Body of pancreas (tissue), 4 donors: ENCODE results near the gene EHBP1. TPM values are rescaled to one million over a fixed set of nuclear protein-coding genes. Genes with fewer than 3 reads are reported as not detected.
"Not testable (repeated sequence)": the region's sequence is repeated elsewhere in the genome, so short reads cannot be mapped to it uniquely, and the experiment has no call there.

ENCODE experiments used
- ATAC-seq: fragments of 150-250 bp; one replicate; pipeline ENCODE4 v1.9.1; 2016
- DNase-seq, 4 donors: peaks; one replicate each; pipeline ENCODE4 v3.0.0-alpha.2; 2019
- H3K27ac ChIP-seq, 4 donors: fragments of 200-600 bp; sonication (generic); 1 replicate in 3 of 4; 2 replicates in 1 of 4; pipeline versions ENCODE4 v1.5.1 to v1.6.1; 2016 to 2019; ENCODE audit warnings: mild to moderate bottlenecking in 1 of 4, mixed read lengths in 1 of 4, moderate library complexity in 1 of 4
- H3K27me3 ChIP-seq, 2 donors: fragments of 200-600 bp; sonication (generic); one replicate each; pipeline ENCODE4 v1.6.0; 2016; ENCODE audit warnings: mild to moderate bottlenecking in 1 of 2
- H3K36me3 ChIP-seq, 2 donors: fragments of 200-600 bp; sonication (generic); replicated peaks in 1 of 2; 2 replicates each; pipeline ENCODE4 v1.5.1; 2016; ENCODE audit warnings: low read depth in 2 of 2; ENCODE audit not compliant: insufficient read depth in 1 of 2
- H3K4me1 ChIP-seq: fragments of 200-600 bp; sonication (generic); one replicate; pipeline ENCODE4 v1.6.0; 2016
- H3K4me3 ChIP-seq, 2 donors: fragments of 200-600 bp; sonication (generic); 1 replicate in 1 of 2; 2 replicates in 1 of 2; pipeline ENCODE4 v1.5.1; 2016 to 2019
- H3K9me3 ChIP-seq, 3 donors: fragments of 200-600 bp; sonication (generic); 1 replicate in 2 of 3; 2 replicates in 1 of 3; pipeline ENCODE4 v1.5.1; 2016
- CTCF ChIP-seq, 7 experiments: fragments of 450-650 bp in 4 of 7; fragments of 200-600 bp in 3 of 7; sonication (generic) in 3 of 7; IDR thresholded peaks; one replicate each; pipeline ENCODE4 v1.5.1; 2016 to 2019; ENCODE audit warnings: antibody characterized with exemption in 7 of 7
- POLR2A ChIP-seq, 3 donors: fragments of 450-650 bp; IDR thresholded peaks; one replicate each; pipeline ENCODE4 v1.6.1; 2016; ENCODE audit warnings: antibody characterized with exemption in 3 of 3, mild to moderate bottlenecking in 2 of 3
- WGBS, 2 donors: methylation state at CpG; one replicate each; pipeline ENCODE4 v1.1.5; 2017; 5-methylcytosine and 5-hydroxymethylcytosine counted together
- intact Hi-C: fragments of 100-400 bp; cut with DNase I; formaldehyde crosslinking; loops from one replicate; pipeline ENCODE4 v1.15.1; 2023
- total RNA-seq, 2 donors: library from RNA; depleted of rRNA; stranded (reverse); fragments of >200 nt; gene quantifications; one replicate each; pipeline ENCODE4 v1.1.0, GENCODE V29; 2016

The EHBP1 gene
- total RNA-seq, 2 donors from 2014 or later, result 43.6 to 45.8 TPM

- intact Hi-C loops, result no loop called here
- ATAC-seq, result no peak
- 57 to 82% methylated on average over 3 of the region's 3 CpGs for WGBS, 2 donors
These were observed 368.5 kb downstream of the EHBP1 start for GRCh38 chr2:63073994-63074393.

GRCh38 chr2:63074399-63074798 is 368.9 kb downstream of the EHBP1 start:
- H3K4me3 ChIP-seq, ATAC-seq, intact Hi-C loops, H3K4me1 ChIP-seq, H3K27ac ChIP-seq, H3K27me3 ChIP-seq, DNase-seq, H3K9me3 ChIP-seq, H3K36me3 ChIP-seq: not testable (repeated sequence)
- 82 to 96% methylated on average over 4 of the region's 4 CpGs for WGBS, 2 donors

More at GRCh38 chr2:63073994-63074393, 368.5 kb downstream of the EHBP1 start:
- no peaks in the 10 kb centered on the region for H3K27me3 ChIP-seq
- TF ChIP-seq POLR2A (IDR thresholded peaks at IDR 0.05), result no peak
- TF ChIP-seq CTCF (IDR thresholded peaks at IDR 0.05), result no peak
- no peak overlapping the region for H3K4me3 ChIP-seq
- no peak overlapping the region for H3K27ac ChIP-seq
- H3K9me3 ChIP-seq, result no peaks in the 10 kb centered on the region
- no peak for DNase-seq
- no peaks in the 10 kb centered on the region for H3K4me1 ChIP-seq
- no peaks in the 10 kb centered on the region for H3K36me3 ChIP-seq

- H3K27ac ChIP-seq, result no peak overlapping the region
- DNase-seq (no peak), ATAC-seq (no peak)
- H3K27me3 ChIP-seq, result no peaks in the 10 kb centered on the region
- WGBS, 2 donors, result 57 to 75% methylated on average over 4 of the region's 4 CpGs
- no peaks in the 10 kb centered on the region for H3K9me3 ChIP-seq
- intact Hi-C loops, result no loop called here
- H3K36me3 ChIP-seq, result no peaks in the 10 kb centered on the region
- TF ChIP-seq CTCF (IDR thresholded peaks at IDR 0.05) (peak in 1 of 7 experiments; percentile 14), POLR2A (IDR thresholded peaks at IDR 0.05) (no peak)
- no peaks in the 10 kb centered on the region for H3K4me1 ChIP-seq
- no peak overlapping the region for H3K4me3 ChIP-seq
These were observed 373.5 kb downstream of the EHBP1 start for GRCh38 chr2:63078852-63079606.

- intact Hi-C loops, result no loop called here
- Histone ChIP-seq H3K9me3 (no peaks in the 10 kb centered on the region), H3K27ac (no peak overlapping the region), H3K27me3 (no peaks in the 10 kb centered on the region), H3K4me3 (no peak overlapping the region), H3K36me3 (no peaks in the 10 kb centered on the region), H3K4me1 (no peaks in the 10 kb centered on the region)
- no peak for DNase-seq
- no peak for ATAC-seq
- no peak for TF ChIP-seq CTCF (IDR thresholded peaks at IDR 0.05)
- no peak for TF ChIP-seq POLR2A (IDR thresholded peaks at IDR 0.05)
- 65 to 66% methylated on average over 4 of the region's 4 CpGs for WGBS, 2 donors
These were observed 375.9 kb downstream of the EHBP1 start for GRCh38 chr2:63081404-63081803.

GRCh38 chr2:63086687-63087086 is 381.2 kb downstream of the EHBP1 start:
- Histone ChIP-seq H3K9me3 (no peaks in the 10 kb centered on the region), H3K27me3 (no peaks in the 10 kb centered on the region), H3K27ac (no peak overlapping the region), H3K4me3 (no peak overlapping the region), H3K36me3 (no peaks in the 10 kb centered on the region), H3K4me1 (no peaks in the 10 kb centered on the region)
- DNase-seq, result no peak
- WGBS, 2 donors, result 17 to 28% methylated on average over 1 of the region's 1 CpG
- intact Hi-C loops, result no loop called here
- no peak for ATAC-seq
- no peak for TF ChIP-seq POLR2A (IDR thresholded peaks at IDR 0.05)
- no peak for TF ChIP-seq CTCF (IDR thresholded peaks at IDR 0.05)
